ENCODE results near the gene SPOCK1. TPM values are rescaled to one million over a fixed set of nuclear protein-coding genes. Genes with fewer than 3 reads are reported as not detected.

The SPOCK1 gene
- total and polyA plus RNA-seq, 2 donors (not counting 3 experiments of a cell fraction or from before 2014, with no cell fraction given): 144 to 280 TPM

DNA sequence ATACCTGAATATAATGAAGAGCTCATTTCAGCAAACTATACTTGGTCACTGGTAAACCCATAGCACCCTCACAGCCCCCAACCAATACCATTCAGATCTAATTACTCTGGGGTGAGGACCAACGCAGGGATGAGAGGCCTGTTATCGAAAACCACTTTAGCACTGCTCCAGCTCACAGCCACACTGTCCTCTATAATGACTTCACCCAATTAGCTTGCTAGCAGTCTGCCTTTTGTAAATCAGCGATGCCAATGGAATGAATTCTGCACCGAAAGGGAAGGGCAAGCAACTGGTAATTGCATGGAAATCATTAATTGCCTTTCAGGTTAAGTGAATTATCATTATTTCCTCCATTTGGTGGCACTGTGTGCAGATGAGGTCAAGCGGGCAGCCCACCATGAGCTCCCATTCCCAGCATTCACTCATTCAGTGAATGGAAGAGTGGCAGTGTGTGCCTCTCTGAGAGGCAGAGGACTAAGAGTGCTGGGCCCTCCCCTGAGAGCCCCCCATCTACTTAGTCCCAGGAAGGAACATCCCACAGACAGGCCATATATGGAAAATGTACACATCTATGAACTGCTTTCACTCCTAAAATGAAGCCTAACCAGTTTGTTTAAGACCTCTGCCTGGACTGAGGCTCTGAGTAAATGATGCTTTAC, 262.1 kb downstream of the SPOCK1 start:
- no TSS peak for BruUV-seq (replicated peaks)
- Histone ChIP-seq H3K4me2 (ENCODE audit: insufficient read depth, low read length) (no peak overlapping the region), H3K9ac (replicated peaks; ENCODE audit: extremely low read depth, insufficient read depth, low read length) (no peak overlapping the region), H3K79me2 (ENCODE audit: control insufficient read depth, insufficient read depth, low read length) (peaks cover 9% of the 10 kb centered on the region), H3K27me3 (ENCODE audit: control insufficient read depth in 2 of 2, insufficient read depth in 2 of 2, low read length in 2 of 2) (no peaks in the 10 kb centered on the region), H4K20me1 (replicated peaks; ENCODE audit: control insufficient read depth, extremely low read depth, insufficient read depth, low read length) (no peaks in the 10 kb centered on the region), H3K4me1 (ENCODE audit: control insufficient read depth, extremely low read depth, insufficient read depth, low read length) (no peaks in the 10 kb centered on the region), H3K36me3 (ENCODE audit: control insufficient read depth in 2 of 2, extremely low read depth in 1 of 2, insufficient read depth in 2 of 2, low read length in 2 of 2) (no peaks in the 10 kb centered on the region), H3K9me1 (replicated peaks; ENCODE audit: control insufficient read depth, extremely low read depth, insufficient read depth, low read length) (no peaks in the 10 kb centered on the region), H3K9me3 (replicated peaks; ENCODE audit: control insufficient read depth, insufficient read depth, low read length) (no peaks in the 10 kb centered on the region), H2AFZ (ENCODE audit: low read depth, low read length) (no peak overlapping the region), H3K27ac (ENCODE audit: insufficient read depth, low read depth, low read length) (no peak overlapping the region), H3K4me3 (replicated peaks in 1 of 3; ENCODE audit: insufficient read depth in 1 of 3, low read depth in 1 of 3, low read length in 3 of 3) (no peak overlapping the region)
- intact Hi-C loops (cut with micrococcal nuclease): no loop called here
- ChIA-PET POLR2A (no interaction called here), CTCF (interaction anchor here (0.8 to 1.0 kb wide), 2 partner anchors 83 to 434 kb away, joined by 3 to 4 read pairs; no protein-coding TSS in a partner anchor)
- DNase-seq (ENCODE audit: low read depth, low spot score): no peak
- TF ChIP-seq FOS (IDR thresholded peaks at IDR 0.05; ENCODE audit: borderline replicate concordance, insufficient read depth, low read length): no peak
- TF ChIP-seq, protein P1, sequence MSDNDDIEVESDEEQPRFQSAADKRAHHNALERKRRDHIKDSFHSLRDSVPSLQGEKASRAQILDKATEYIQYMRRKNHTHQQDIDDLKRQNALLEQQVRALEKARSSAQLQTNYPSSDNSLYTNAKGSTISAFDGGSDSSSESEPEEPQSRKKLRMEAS (IDR thresholded peaks at IDR 0.05; ENCODE audit: insufficient read depth, insufficient read length): no peak
- no peak for TF ChIP-seq POLR2AphosphoS5 (IDR thresholded peaks at IDR 0.05; ENCODE audit: insufficient read depth, low read depth, low read length)
- no peak for TF ChIP-seq MYC (IDR thresholded peaks at IDR 0.05; ENCODE audit: low read depth, low read length)
- TF ChIP-seq JUN (IDR thresholded peaks at IDR 0.05; ENCODE audit: borderline replicate concordance, insufficient read depth, insufficient read length, low read depth): no peak
- dilution Hi-C loops (cut with MboI; ENCODE audit: extremely low pct_ligation_motif_present, low sequenced_read_pairs): no loop called here
- no peak for FAIRE-seq

DNA sequence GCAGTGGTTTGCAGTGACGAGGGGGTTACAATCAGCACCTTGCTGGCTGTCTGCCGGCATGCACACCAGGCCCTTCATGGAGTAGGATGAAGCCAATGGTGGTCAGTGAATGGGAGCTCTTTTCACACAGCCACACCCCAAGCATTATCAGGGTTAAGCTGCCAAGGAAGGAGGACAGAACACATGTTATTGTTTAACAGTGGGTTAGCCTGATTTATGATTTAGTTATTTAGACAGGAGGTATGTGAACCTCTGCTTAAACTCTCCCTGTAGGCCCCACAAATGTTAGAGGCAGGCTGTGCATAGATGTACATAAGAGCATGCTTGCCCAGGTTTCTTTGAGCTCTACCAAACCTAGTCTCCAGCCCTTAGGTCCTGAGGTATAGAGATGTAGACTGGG, 262.9 kb downstream of the SPOCK1 start:
- FAIRE-seq (no peak), DNase-seq (ENCODE audit: low read depth, low spot score) (no peak)
- H3K27ac ChIP-seq (ENCODE audit: insufficient read depth, low read depth, low read length): no peak overlapping the region
- no peaks in the 10 kb centered on the region for H3K4me1 ChIP-seq (ENCODE audit: control insufficient read depth, extremely low read depth, insufficient read depth, low read length)
- H4K20me1 ChIP-seq (replicated peaks; ENCODE audit: control insufficient read depth, extremely low read depth, insufficient read depth, low read length): no peaks in the 10 kb centered on the region
- no peak overlapping the region for H2AFZ ChIP-seq (ENCODE audit: low read depth, low read length)
- POLR2A ChIA-PET: no interaction called here
- no peak overlapping the region for H3K4me3 ChIP-seq (replicated peaks in 1 of 3; ENCODE audit: insufficient read depth in 1 of 3, low read depth in 1 of 3, low read length in 3 of 3)
- H3K79me2 ChIP-seq (ENCODE audit: control insufficient read depth, insufficient read depth, low read length): peaks cover 9% of the 10 kb centered on the region
- CTCF ChIA-PET: interaction anchor here (0.8 to 1.0 kb wide), 2 partner anchors 84 to 433 kb away, joined by 3 to 4 read pairs; no protein-coding TSS in a partner anchor
- intact Hi-C loops (cut with micrococcal nuclease): no loop called here
- no peak for TF ChIP-seq EZH2 (IDR thresholded peaks at IDR 0.05; ENCODE audit: borderline replicate concordance, low read depth, low read length, severe bottlenecking)
- no TSS peak for BruUV-seq (replicated peaks)
- H3K9me1 ChIP-seq (replicated peaks; ENCODE audit: control insufficient read depth, extremely low read depth, insufficient read depth, low read length): no peaks in the 10 kb centered on the region
- no peaks in the 10 kb centered on the region for H3K9me3 ChIP-seq (replicated peaks; ENCODE audit: control insufficient read depth, insufficient read depth, low read length)
- H3K36me3 ChIP-seq (ENCODE audit: control insufficient read depth in 2 of 2, extremely low read depth in 1 of 2, insufficient read depth in 2 of 2, low read length in 2 of 2): no peaks in the 10 kb centered on the region
- dilution Hi-C loops (cut with MboI; ENCODE audit: extremely low pct_ligation_motif_present, low sequenced_read_pairs): no loop called here
- no peaks in the 10 kb centered on the region for H3K27me3 ChIP-seq (ENCODE audit: control insufficient read depth in 2 of 2, insufficient read depth in 2 of 2, low read length in 2 of 2)
- no peak overlapping the region for H3K4me2 ChIP-seq (ENCODE audit: insufficient read depth, low read length)
- no peak overlapping the region for H3K9ac ChIP-seq (replicated peaks; ENCODE audit: extremely low read depth, insufficient read depth, low read length)

All from endothelial cell of umbilical vein (primary cell).